Mononuclear cell (primary cell): ENCODE measurements around the gene WDR11. TPM values are rescaled to one million over a fixed set of nuclear protein-coding genes. Genes with fewer than 3 reads are reported as not detected.

Experiments
- H3K27me3 ChIP-seq: 2 replicates; pipeline ENCODE4 v1.6.0; 2011; ENCODE audit warnings: low read length, control low read depth; ENCODE audit not compliant: insufficient read depth
- H3K4me1 ChIP-seq: 2 replicates; pipeline ENCODE4 v1.5.1; 2011; ENCODE audit warnings: mild to moderate bottlenecking, low read length, control low read depth; ENCODE audit not compliant: insufficient read depth
- H3K4me3 ChIP-seq: 2 replicates; pipeline ENCODE4 v1.5.1; 2011; ENCODE audit warnings: mild to moderate bottlenecking, low read length, moderate library complexity
- H3K9me3 ChIP-seq: 2 replicates; pipeline ENCODE4 v1.5.1; 2011; ENCODE audit warnings: low read depth, mild to moderate bottlenecking, control low read depth, low read length
- total RNA-seq: library from RNA; depleted of rRNA; stranded (reverse); fragments of >200 nt; gene quantifications from one replicate; pipeline ENCODE4 v1.2.3, GENCODE V29; 2012

The WDR11 gene
- total RNA-seq, 1 donor: 59.5 TPM

GRCh38 chr10:120948889-120949608 is 97.9 kb downstream of the WDR11 start:
- Histone ChIP-seq H3K4me1 (peaks cover 10% of the 10 kb centered on the region), H3K9me3 (no peaks in the 10 kb centered on the region), H3K4me3 (no peak overlapping the region), H3K27me3 (peaks cover 50% of the 10 kb centered on the region)

GRCh38 chr10:120949609-120950031 is 98.5 kb downstream of the WDR11 start:
- H3K9me3 ChIP-seq: no peaks in the 10 kb centered on the region
- H3K4me3 ChIP-seq: no peak overlapping the region
- peaks cover 10% of the 10 kb centered on the region for H3K4me1 ChIP-seq
- peaks cover 52% of the 10 kb centered on the region for H3K27me3 ChIP-seq

GRCh38 chr10:120950051-120950561 is 98.9 kb downstream of the WDR11 start:
- Histone ChIP-seq H3K9me3 (no peaks in the 10 kb centered on the region), H3K4me1 (peaks cover 10% of the 10 kb centered on the region), H3K27me3 (peaks cover 52% of the 10 kb centered on the region), H3K4me3 (no peak overlapping the region)

GRCh38 chr10:120951288-120951687 is 100.1 kb downstream of the WDR11 start:
- H3K9me3 ChIP-seq: no peaks in the 10 kb centered on the region
- no peak overlapping the region for H3K4me3 ChIP-seq
- peaks cover 10% of the 10 kb centered on the region for H3K4me1 ChIP-seq
- H3K27me3 ChIP-seq: peaks cover 52% of the 10 kb centered on the region

GRCh38 chr10:120953897-120954296 is 102.7 kb downstream of the WDR11 start:
- Histone ChIP-seq H3K27me3 (peaks cover 47% of the 10 kb centered on the region), H3K4me3 (no peak overlapping the region)

More at GRCh38 chr10:120953897-120954296, 102.7 kb downstream of the WDR11 start:
- Histone ChIP-seq H3K4me1 (peaks cover 10% of the 10 kb centered on the region), H3K9me3 (no peaks in the 10 kb centered on the region)
